ENCODE data around the gene CNTN5.

GRCh38 chr11:100229086-100229485 lies 1208.3 kb downstream of the CNTN5 start:
- TF ChIP-seq MXI1 (conservative IDR thresholded peaks at IDR 0.05; ENCODE audit: poor library complexity, severe bottlenecking): no peak
- no peak for TF ChIP-seq CTCF (IDR thresholded peaks at IDR 0.05; ENCODE audit: poor library complexity, severe bottlenecking)
